WTC11 (cell line): ENCODE measurements around the gene RFNG. TPM values are rescaled to one million over a fixed set of nuclear protein-coding genes. Genes with fewer than 3 reads are reported as not detected.

Experiments used
- ATAC-seq: fragments of 200-7000 bp; cut with Tn5 transposase; 2 replicates; pipeline ENCODE4 v1.10.0; 2021; ENCODE audit warnings: mild to moderate bottlenecking, moderate library complexity
- CTCF ChIA-PET: fragments of 300-600 bp; sonication (Branson Sonifier 250); formaldehyde crosslinking; loops from one replicate; lab custom pipeline; 2021; ENCODE audit warnings: antibody characterized with exemption; lab: Charles Lee
- POLR2A ChIA-PET: fragments of 350-600 bp; sonication (Branson Sonifier 250); formaldehyde crosslinking; loops from one replicate; lab custom pipeline; 2021; ENCODE audit warnings: antibody characterized with exemption; lab: Charles Lee
- DNase-seq: peaks from one replicate; pipeline ENCODE4 v3.0.0; 2021; ENCODE audit warnings: low spot score
- H3K27ac Mint-ChIP-seq: 2 replicates; pipeline ENCODE4 v1.8.0; 2021; ENCODE audit warnings: mixed read lengths
- H3K27me3 Mint-ChIP-seq: 2 replicates; pipeline ENCODE4 v1.8.0; 2021; ENCODE audit warnings: low read depth, mild to moderate bottlenecking, moderate library complexity, mixed read lengths
- H3K36me3 Mint-ChIP-seq: 2 replicates; pipeline ENCODE4 v1.8.0; 2021; ENCODE audit warnings: mixed read lengths
- H3K4me1 Mint-ChIP-seq: 2 replicates; pipeline ENCODE4 v1.8.0; 2022; ENCODE audit warnings: mixed read lengths
- H3K4me3 Mint-ChIP-seq: 2 replicates; pipeline ENCODE4 v1.8.0; 2021; ENCODE audit warnings: mild to moderate bottlenecking, moderate library complexity, mixed read lengths
- H3K9me3 Mint-ChIP-seq: 2 replicates; pipeline ENCODE4 v1.8.0; 2021; ENCODE audit warnings: mixed read lengths
- CBFB ChIP-seq: sonication (generic); formaldehyde crosslinking; IDR thresholded peaks from 2 replicates; pipeline ENCODE4 v1.8.1; 2022; ENCODE audit warnings: mild to moderate bottlenecking, low read depth, missing genetic modification reagents
- CDX4 ChIP-seq: fragments of 250-450 bp; sonication (Bioruptor Pico); IDR thresholded peaks from 2 replicates; pipeline ENCODE4 v1.9.0; 2021; ENCODE audit warnings: moderate library complexity, mild to moderate bottlenecking, inconsistent platforms, borderline replicate concordance
- CREB1 ChIP-seq: sonication (generic); formaldehyde crosslinking; IDR thresholded peaks from 2 replicates; pipeline ENCODE4 v1.8.0; 2023; ENCODE audit warnings: mild to moderate bottlenecking, missing genetic modification reagents
- E2F1 ChIP-seq: sonication (generic); formaldehyde crosslinking; IDR thresholded peaks from 2 replicates; pipeline ENCODE4 v1.8.0; 2022; ENCODE audit warnings: mild to moderate bottlenecking, missing genetic modification reagents
- ESRRA ChIP-seq: sonication (generic); formaldehyde crosslinking; IDR thresholded peaks from 2 replicates; pipeline ENCODE4 v1.8.1; 2022; ENCODE audit warnings: mild to moderate bottlenecking, missing genetic modification reagents, borderline replicate concordance
- FOXK1 ChIP-seq: sonication (generic); formaldehyde crosslinking; IDR thresholded peaks from 2 replicates; pipeline ENCODE4 v1.8.0; 2022; ENCODE audit warnings: mild to moderate bottlenecking, moderate library complexity, missing genetic modification reagents
- IRF1 ChIP-seq: sonication (generic); formaldehyde crosslinking; IDR thresholded peaks from 2 replicates; pipeline ENCODE4 v1.8.0; 2023; ENCODE audit warnings: missing genetic modification reagents
- JAZF1 ChIP-seq: fragments of 250-450 bp; sonication (Bioruptor Pico); IDR thresholded peaks from 2 replicates; pipeline ENCODE4 v1.9.0; 2021; ENCODE audit warnings: moderate library complexity, mild to moderate bottlenecking, inconsistent platforms
- KAT7 ChIP-seq: sonication (generic); formaldehyde crosslinking; IDR thresholded peaks from 2 replicates; pipeline ENCODE4 v1.8.1; 2023; ENCODE audit warnings: missing genetic modification reagents, mild to moderate bottlenecking, borderline replicate concordance
- NFATC4 ChIP-seq: fragments of 250-450 bp; sonication (Bioruptor Pico); IDR thresholded peaks from 2 replicates; pipeline ENCODE4 v1.9.0; 2021; ENCODE audit warnings: mild to moderate bottlenecking
- NFYB ChIP-seq: sonication (generic); formaldehyde crosslinking; conservative IDR thresholded peaks from 2 replicates; pipeline ENCODE4 v1.8.0; 2022; ENCODE audit warnings: low read depth, missing genetic modification reagents
- NR3C1 ChIP-seq: sonication (generic); formaldehyde crosslinking; conservative IDR thresholded peaks from 2 replicates; pipeline ENCODE4 v1.8.1; 2023; ENCODE audit warnings: low read depth, mild to moderate bottlenecking, missing genetic modification reagents
- PRDM15 ChIP-seq: sonication (generic); formaldehyde crosslinking; IDR thresholded peaks from 2 replicates; pipeline ENCODE4 v1.8.0; 2022; ENCODE audit warnings: missing genetic modification reagents
- RORB ChIP-seq: fragments of 250-450 bp; sonication (Bioruptor Pico); IDR thresholded peaks from 2 replicates; pipeline ENCODE4 v1.9.0; 2021; ENCODE audit warnings: mild to moderate bottlenecking
- SOX15 ChIP-seq: fragments of 250-450 bp; sonication (Bioruptor Pico); IDR thresholded peaks from 2 replicates; pipeline ENCODE4 v1.9.0; 2021; ENCODE audit warnings: mild to moderate bottlenecking
- ZMAT4 ChIP-seq: fragments of 250-450 bp; sonication (Bioruptor Pico); IDR thresholded peaks from 2 replicates; pipeline ENCODE4 v1.9.0; 2021; ENCODE audit warnings: mild to moderate bottlenecking
- ZNF121 ChIP-seq: sonication (generic); formaldehyde crosslinking; IDR thresholded peaks from 2 replicates; pipeline ENCODE4 v1.8.0; 2023; ENCODE audit warnings: missing genetic modification reagents
- ZNF138 ChIP-seq: sonication (generic); formaldehyde crosslinking; conservative IDR thresholded peaks from 2 replicates; pipeline ENCODE4 v1.8.1; 2022; ENCODE audit warnings: mild to moderate bottlenecking, moderate library complexity, missing genetic modification reagents
- ZNF232 ChIP-seq: sonication (generic); formaldehyde crosslinking; IDR thresholded peaks from 2 replicates; pipeline ENCODE4 v1.8.0; 2022; ENCODE audit warnings: mild to moderate bottlenecking, missing genetic modification reagents
- ZNF416 ChIP-seq: fragments of 250-450 bp; sonication (Bioruptor Pico); IDR thresholded peaks from 2 replicates; pipeline ENCODE4 v1.9.0; 2021; ENCODE audit warnings: mild to moderate bottlenecking, inconsistent platforms
- ZNF512 ChIP-seq: sonication (generic); formaldehyde crosslinking; IDR thresholded peaks from 2 replicates; pipeline ENCODE4 v1.8.1; 2022; ENCODE audit warnings: missing genetic modification reagents, borderline replicate concordance
- ZNF532 ChIP-seq: fragments of 250-450 bp; sonication (Bioruptor Pico); IDR thresholded peaks from 2 replicates; pipeline ENCODE4 v1.9.0; 2021; ENCODE audit warnings: mild to moderate bottlenecking, borderline replicate concordance
- ZNF671 ChIP-seq: fragments of 250-450 bp; sonication (Bioruptor Pico); IDR thresholded peaks from 2 replicates; pipeline ENCODE4 v1.8.0; 2021; ENCODE audit warnings: mild to moderate bottlenecking
- total RNA-seq: library from RNA; stranded (reverse); gene quantifications from 3 replicates; pipeline ENCODE4 v1.2.3, GENCODE V29; 2021

Gene RFNG
- total RNA-seq, 1 experiment from 2014 or later: 41.6 TPM

GRCh38 chr17:82008941-82009405 lies 42.6 kb downstream of the RFNG start (continued):
- TF ChIP-seq CBFB (CRISPR knock-in tag) (no peak), CREB1 (CRISPR knock-in tag) (no peak), E2F1 (CRISPR knock-in tag) (no peak), ZNF532 (CRISPR knock-in tag) (no peak), ZNF416 (no peak)
- TF ChIP-seq, all 79 proteins: peak for 0

GRCh38 chr17:82008258-82008940 lies 43.2 kb downstream of the RFNG start:
- ChIA-PET CTCF (interaction anchor here (3.0 kb wide), 1 partner anchor 12 kb away, joined by 16 read pairs; no protein-coding TSS in a partner anchor), POLR2A (no interaction called here)
- H3K36me3 Mint-ChIP-seq: no peaks in the 10 kb centered on the region
- 0 out of 2 replicates have a peak overlapping the region, but pooled peaks have one; percentile 27 for H3K27ac Mint-ChIP-seq
- no peak for TF ChIP-seq IRF1
- TF ChIP-seq ZMAT4: no peak
- no peak for TF ChIP-seq NR3C1 (CRISPR knock-in tag)
- TF ChIP-seq CDX4 (CRISPR knock-in tag): no peak
- no peak for TF ChIP-seq FOXK1 (CRISPR knock-in tag)
- no peak for TF ChIP-seq KAT7 (CRISPR knock-in tag)
- TF ChIP-seq ZNF138: no peak
- TF ChIP-seq NFYB (CRISPR knock-in tag): no peak
- TF ChIP-seq NFATC4 (CRISPR knock-in tag): no peak
- TF ChIP-seq ZNF232 (CRISPR knock-in tag): no peak
- TF ChIP-seq RORB (CRISPR knock-in tag): no peak
- no peak for TF ChIP-seq SOX15 (CRISPR knock-in tag)
- no peak for TF ChIP-seq ZNF512
- no peak for TF ChIP-seq ZNF671 (CRISPR knock-in tag)
- no peak for TF ChIP-seq ESRRA
- TF ChIP-seq PRDM15: no peak
- no peak for TF ChIP-seq E2F1 (CRISPR knock-in tag)
- TF ChIP-seq ZNF121 (CRISPR knock-in tag): no peak
- TF ChIP-seq JAZF1 (CRISPR knock-in tag): no peak
- DNase-seq (no peak), ATAC-seq (no peak)
- H3K9me3 Mint-ChIP-seq: no peaks in the 10 kb centered on the region
- H3K4me3 Mint-ChIP-seq: no peak overlapping the region
- no peaks in the 10 kb centered on the region for H3K4me1 Mint-ChIP-seq
- no peaks in the 10 kb centered on the region for H3K27me3 Mint-ChIP-seq
